ENCODE data around the gene CLEC9A. TPM values are rescaled to one million over a fixed set of nuclear protein-coding genes. Genes with fewer than 3 reads are reported as not detected.
"Not testable (repeated sequence)": the region's sequence is repeated elsewhere in the genome, so short reads cannot be mapped to it uniquely, and the experiment has no call there.

CLEC9A gene
- total RNA-seq, 4 donors from 2014 or later = not detected

- TF ChIP-seq CTCF (IDR thresholded peaks at IDR 0.05) (no peak), POLR2A (IDR thresholded peaks at IDR 0.05) (no peak)
- H3K27ac ChIP-seq = no peak overlapping the region
- no peaks in the 10 kb centered on the region for H3K36me3 ChIP-seq
- no peaks in the 10 kb centered on the region for H3K4me1 ChIP-seq
- no peak overlapping the region for H3K4me3 ChIP-seq (replicated peaks in 1 of 3)
- DNase-seq = no peak
- intact Hi-C loops (cut with DNase I) = no loop called here
- WGBS, 2 donors = 63 to 82% methylated on average over 3 of the region's 3 CpGs
- H3K27me3 ChIP-seq = no peaks in the 10 kb centered on the region
- H3K9me3 ChIP-seq = no peaks in the 10 kb centered on the region
Measured at GRCh38 chr12:10025236-10025635, 5.2 kb upstream of the CLEC9A start.

GRCh38 chr12:10026666-10027065 is 3.8 kb upstream of the CLEC9A start:
- H3K36me3 ChIP-seq; H3K4me3 ChIP-seq (replicated peaks in 1 of 3); DNase-seq; H3K27me3 ChIP-seq; intact Hi-C loops (cut with DNase I); H3K9me3 ChIP-seq; H3K27ac ChIP-seq; H3K4me1 ChIP-seq: not testable (repeated sequence)
- 87 to 92% methylated on average over 4 of the region's 4 CpGs for WGBS, 2 donors

- Histone ChIP-seq H3K36me3 (no peaks in the 10 kb centered on the region), H3K4me1 (no peaks in the 10 kb centered on the region), H3K27ac (no peak overlapping the region), H3K9me3 (no peaks in the 10 kb centered on the region), H3K27me3 (no peaks in the 10 kb centered on the region), H3K4me3 (replicated peaks in 1 of 3) (no peak overlapping the region)
- intact Hi-C loops (cut with DNase I) = no loop called here
- no peak for TF ChIP-seq CTCF (IDR thresholded peaks at IDR 0.05)
- TF ChIP-seq POLR2A (IDR thresholded peaks at IDR 0.05) = no peak
- DNase-seq = no peak
- 77 to 79% methylated on average over 3 of the region's 3 CpGs for WGBS, 2 donors
Measured at GRCh38 chr12:10027311-10027710, 3.2 kb upstream of the CLEC9A start.

GRCh38 chr12:10027721-10028120 is 2.8 kb upstream of the CLEC9A start:
- Histone ChIP-seq H3K27ac (no peak overlapping the region), H3K9me3 (no peaks in the 10 kb centered on the region), H3K36me3 (no peaks in the 10 kb centered on the region), H3K4me1 (no peaks in the 10 kb centered on the region), H3K4me3 (replicated peaks in 1 of 3) (no peak overlapping the region), H3K27me3 (no peaks in the 10 kb centered on the region)
- no peak for DNase-seq
- WGBS, 2 donors = 69 to 76% methylated on average over 4 of the region's 4 CpGs
- intact Hi-C loops (cut with DNase I) = no loop called here
- no peak for TF ChIP-seq CTCF (IDR thresholded peaks at IDR 0.05)
- TF ChIP-seq POLR2A (IDR thresholded peaks at IDR 0.05) = no peak

GRCh38 chr12:10031321-10031720 is 839 bp downstream of the CLEC9A start:
- TF ChIP-seq CTCF (IDR thresholded peaks at IDR 0.05) (no peak), POLR2A (IDR thresholded peaks at IDR 0.05) (no peak)
- no peak overlapping the region for H3K4me3 ChIP-seq (replicated peaks in 1 of 3)
- H3K9me3 ChIP-seq = no peaks in the 10 kb centered on the region
- H3K27ac ChIP-seq = no peak overlapping the region
- intact Hi-C loops (cut with DNase I) = loop anchor here (10.0 kb wide), 1 partner anchor 103 kb away; the partner anchor contains the start of gene CLEC7A
- 73 to 83% methylated on average over 4 of the region's 4 CpGs for WGBS, 2 donors
- H3K27me3 ChIP-seq = no peaks in the 10 kb centered on the region
- no peak for DNase-seq
- H3K36me3 ChIP-seq = no peaks in the 10 kb centered on the region
- H3K4me1 ChIP-seq = no peaks in the 10 kb centered on the region

GRCh38 chr12:10031771-10032175 is 1.3 kb downstream of the CLEC9A start:
- no peaks in the 10 kb centered on the region for H3K9me3 ChIP-seq
- H3K36me3 ChIP-seq = no peaks in the 10 kb centered on the region
- TF ChIP-seq CTCF (IDR thresholded peaks at IDR 0.05) (no peak), POLR2A (IDR thresholded peaks at IDR 0.05) (no peak)
- H3K27me3 ChIP-seq = no peaks in the 10 kb centered on the region
- no peaks in the 10 kb centered on the region for H3K4me1 ChIP-seq
- 77 to 81% methylated on average over 5 of the region's 5 CpGs for WGBS, 2 donors
- no peak overlapping the region for H3K27ac ChIP-seq
- no peak for DNase-seq
- H3K4me3 ChIP-seq (replicated peaks in 1 of 3) = no peak overlapping the region
- intact Hi-C loops (cut with DNase I) = loop anchor here (10.0 kb wide), 1 partner anchor 103 kb away; the partner anchor contains the start of gene CLEC7A

All from thyroid gland (tissue), 4 donors.